NCI-H2196 (cell line): ENCODE results near the gene AFAP1L2.
"Not testable (repeated sequence)": the region's sequence is repeated elsewhere in the genome, so short reads cannot be mapped to it uniquely, and the experiment has no call there.

Experiments used
- DNase-seq: peaks from one replicate; lab custom pipeline; 2025; ENCODE audit not compliant: unreplicated experiment; lab: John Stamatoyannopoulos, UW

AFAP1L2 gene

DNA sequence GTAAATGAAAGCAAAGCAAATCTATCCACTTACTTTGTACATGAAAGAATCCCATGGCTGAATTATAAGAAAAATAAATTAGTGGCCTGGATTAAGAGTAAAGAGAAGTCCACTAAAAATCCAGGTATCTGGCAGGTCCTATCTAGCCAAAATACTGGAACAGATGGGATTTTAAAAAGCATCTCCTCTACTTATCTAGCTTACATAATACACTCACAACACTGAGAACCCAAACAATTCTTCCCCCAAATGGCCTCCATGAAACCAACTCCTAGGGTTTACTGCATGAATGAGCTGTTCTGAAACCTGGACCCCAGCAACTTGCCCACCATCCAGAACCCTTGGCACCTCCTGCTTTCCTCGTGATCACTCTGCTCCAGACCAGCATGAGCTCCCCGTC, 61.3 kb downstream of the AFAP1L2 start:
- no peak for DNase-seq

- no peak for DNase-seq
Observed at GRCh38 chr10:114340816-114341215, 63.5 kb downstream of the AFAP1L2 start.

DNA sequence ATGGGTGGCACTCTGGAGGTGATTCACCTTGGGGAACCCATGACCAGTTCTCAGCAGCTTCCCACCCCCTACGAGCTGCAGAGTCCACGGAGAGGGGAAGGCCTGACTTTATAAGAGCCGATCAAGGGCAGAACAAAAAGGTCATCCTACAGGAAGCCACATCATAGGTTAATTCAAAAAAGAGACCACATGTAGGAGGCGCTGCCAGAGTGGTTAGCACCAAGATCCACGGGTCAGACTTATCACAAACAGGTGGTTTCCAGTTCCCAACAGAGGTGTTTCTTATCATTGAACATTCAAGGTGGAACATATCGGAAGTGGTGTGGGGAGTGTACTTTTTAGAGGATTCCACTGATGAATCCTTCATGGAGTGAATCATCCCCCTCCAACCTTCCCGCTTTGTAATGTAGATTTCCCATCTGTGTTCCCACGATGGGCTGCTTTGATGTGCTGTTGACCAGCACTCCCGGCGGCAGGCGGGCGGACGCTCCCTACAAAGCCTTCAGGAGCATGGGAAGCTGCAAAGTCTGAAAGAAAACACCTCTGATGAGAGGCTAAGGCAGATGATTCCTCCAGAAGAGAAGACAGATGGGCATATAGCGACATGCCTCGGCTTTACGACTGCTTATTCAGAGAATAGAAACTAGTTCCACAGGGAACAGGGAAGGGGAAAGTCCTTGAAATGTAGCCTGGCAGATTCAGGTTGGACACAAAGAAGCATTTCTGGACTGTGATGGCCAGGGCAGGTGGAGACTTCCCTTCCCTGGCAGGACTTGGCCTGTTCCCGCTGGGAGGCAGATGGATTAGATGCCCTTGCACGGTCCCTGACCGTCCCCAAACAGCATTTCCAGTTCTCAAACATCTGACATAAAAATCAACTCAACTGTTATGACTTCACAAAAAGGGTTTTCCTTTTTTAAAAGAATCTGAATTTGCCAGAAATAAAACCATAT, 66.5 kb downstream of the AFAP1L2 start:
- no peak for DNase-seq

GRCh38 chr10:114336823-114337509, 67.3 kb downstream of the AFAP1L2 start:
- DNase-seq: no peak

- no peak for DNase-seq
Observed at GRCh38 chr10:114335614-114336013, 68.7 kb downstream of the AFAP1L2 start.

GRCh38 chr10:114334301-114334700, 70.0 kb downstream of the AFAP1L2 start:
- DNase-seq: no peak

DNA sequence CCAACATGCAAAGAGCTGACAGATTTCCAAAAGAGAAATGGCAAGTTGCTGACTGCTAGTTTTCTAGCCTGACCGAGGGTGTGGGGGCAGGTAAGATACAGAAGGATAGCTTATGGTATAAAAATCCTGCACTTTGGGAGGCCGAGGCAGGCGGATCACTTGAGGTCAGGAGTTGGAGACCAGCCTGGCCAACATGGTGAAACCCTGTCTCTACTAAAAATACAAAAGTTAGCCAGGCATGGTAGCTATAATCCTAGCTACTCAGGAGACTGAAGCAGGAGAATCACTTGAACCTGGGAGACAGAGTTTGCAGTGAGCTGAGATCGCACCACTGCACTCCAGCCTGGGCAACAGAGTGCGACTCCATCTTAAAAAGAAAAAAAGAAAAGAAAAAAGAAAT, 70.9 kb downstream of the AFAP1L2 start:
- DNase-seq: not testable (repeated sequence)

DNA sequence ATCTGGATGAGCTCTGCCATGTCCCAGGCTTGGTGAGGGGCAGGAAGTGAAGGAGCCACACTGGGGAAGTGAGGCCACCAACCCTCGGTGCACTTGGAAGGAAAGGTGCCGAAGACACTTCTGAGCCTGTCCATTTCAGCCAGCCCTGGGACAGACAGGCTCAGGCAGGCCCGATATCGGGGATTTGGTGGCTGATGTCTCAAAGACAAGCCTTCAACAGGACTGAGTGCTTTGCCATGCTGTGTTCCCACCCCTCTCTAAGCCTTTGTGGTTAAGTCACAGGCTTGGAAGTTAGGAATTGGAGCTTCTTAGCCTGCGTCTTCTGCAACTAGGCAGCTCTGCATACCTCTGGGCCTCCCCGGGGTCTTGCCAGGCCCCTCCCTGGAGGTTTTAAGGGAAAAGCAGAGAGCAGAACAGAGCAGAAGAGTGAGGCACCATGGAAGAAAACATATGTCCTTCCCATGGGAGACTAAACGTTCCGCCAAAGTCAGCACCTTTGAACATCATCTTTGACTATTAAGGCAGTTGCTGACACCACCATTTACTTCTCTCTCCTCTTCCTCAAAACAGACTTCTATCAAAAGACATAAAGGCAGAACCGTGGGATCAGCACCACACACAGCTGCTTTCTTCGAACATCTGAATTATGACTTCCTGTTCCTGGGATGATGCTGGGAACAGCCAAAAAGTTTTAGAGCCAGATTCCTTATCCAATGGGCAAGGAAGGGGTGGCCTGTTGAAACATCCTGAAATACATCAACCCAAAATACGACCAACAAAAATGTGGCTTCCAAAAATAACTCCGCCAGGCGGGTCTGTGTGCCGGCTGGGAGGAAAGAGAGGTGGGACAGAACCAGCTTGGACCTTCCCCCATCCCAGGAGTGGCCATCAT, 71.8 kb downstream of the AFAP1L2 start:
- no peak for DNase-seq

DNA sequence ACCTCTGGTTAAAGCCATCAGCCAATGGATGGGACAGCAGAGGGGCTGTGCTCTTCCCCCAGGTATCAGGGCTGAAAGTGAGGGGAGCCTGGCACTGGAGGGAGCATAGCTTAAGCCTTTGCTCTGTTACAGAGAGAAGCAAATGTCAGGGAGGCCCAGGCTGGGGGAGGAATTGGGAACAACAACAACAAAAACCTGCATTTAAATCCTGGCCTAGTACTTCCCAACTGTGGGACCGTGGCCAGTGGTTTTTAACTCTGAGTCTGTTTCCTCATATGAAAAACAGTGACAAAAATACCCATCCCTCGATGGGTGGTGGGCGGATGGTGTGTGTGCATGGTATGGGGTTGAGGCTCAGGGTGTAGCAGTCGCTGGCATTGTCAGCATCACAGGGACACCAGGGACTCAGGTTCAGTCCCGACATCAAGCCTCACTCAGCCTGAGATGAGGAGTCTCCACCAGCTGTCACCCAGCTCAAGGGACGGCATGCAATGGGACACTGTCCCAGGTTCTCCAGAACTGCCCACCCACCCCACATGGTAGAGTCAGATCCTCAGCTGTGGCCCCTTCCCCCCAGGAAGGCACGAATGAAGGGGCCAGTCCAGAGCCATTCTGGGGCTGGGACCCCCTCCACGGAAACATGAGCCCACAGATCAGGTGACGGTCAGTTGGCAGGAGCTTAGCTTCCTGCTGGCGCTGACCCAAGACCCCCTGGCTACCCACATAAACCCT, 74.5 kb downstream of the AFAP1L2 start:
- no peak for DNase-seq

GRCh38 chr10:114328874-114329273, 75.4 kb downstream of the AFAP1L2 start:
- no peak for DNase-seq

DNA sequence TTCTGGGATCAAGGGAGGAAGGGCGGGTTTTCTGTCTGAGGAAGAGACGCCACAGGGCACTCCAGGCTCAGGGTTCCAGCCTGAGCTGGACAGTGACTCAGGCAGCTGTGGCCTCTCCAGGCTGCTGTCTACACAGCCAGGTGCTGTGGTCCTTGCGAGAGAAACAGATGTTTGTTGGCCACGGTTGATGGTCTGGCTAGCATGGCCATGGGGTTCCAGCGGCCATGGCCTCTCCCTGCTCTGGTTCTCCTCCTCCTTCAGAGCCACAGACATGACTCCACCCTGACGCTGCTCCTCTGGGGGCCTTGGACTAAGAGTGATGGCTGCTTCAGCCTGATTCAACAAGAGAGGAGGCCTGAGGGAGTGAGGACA, 75.9 kb downstream of the AFAP1L2 start:
- DNase-seq: no peak

GRCh38 chr10:114327537-114328440, 76.5 kb downstream of the AFAP1L2 start:
- no peak for DNase-seq

- no peak for DNase-seq
Observed at GRCh38 chr10:114326795-114327194, 77.5 kb downstream of the AFAP1L2 start.

DNA sequence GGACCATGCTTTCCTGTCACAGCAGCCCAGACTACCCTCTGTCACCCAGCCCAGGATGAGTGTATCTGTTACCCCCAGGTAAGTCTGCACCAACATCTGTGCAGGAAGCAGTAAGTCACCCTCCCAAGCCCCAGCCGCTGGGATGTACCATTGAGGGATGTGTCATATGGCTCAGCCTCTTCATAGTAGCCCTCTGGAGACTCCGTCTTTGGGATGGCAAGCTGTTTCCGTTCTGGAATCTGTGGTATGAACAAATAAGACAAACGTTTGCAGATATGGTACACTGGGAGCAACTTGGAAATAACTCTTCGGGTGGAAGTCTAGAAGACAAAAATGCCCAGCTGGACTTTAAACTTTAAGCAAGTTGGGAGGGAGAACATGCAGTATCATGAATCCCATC, 81.3 kb downstream of the AFAP1L2 start:
- no peak for DNase-seq

GRCh38 chr10:114322344-114322743, 82.0 kb downstream of the AFAP1L2 start:
- DNase-seq: no peak

GRCh38 chr10:114320249-114321116, 83.8 kb downstream of the AFAP1L2 start:
- no peak for DNase-seq

- DNase-seq: no peak
Observed at GRCh38 chr10:114319406-114320248, 84.7 kb downstream of the AFAP1L2 start.

GRCh38 chr10:114316744-114317143, 87.6 kb downstream of the AFAP1L2 start:
- no peak for DNase-seq
